GM18873 (cell line): ENCODE measurements around the gene ACVR1C.

Experiments
- ATAC-seq: cut with Tn5 transposase; IDR thresholded peaks from one replicate; pipeline ENCODE4 v1.9.1; 2021; ENCODE audit warnings: mild to moderate bottlenecking, moderate library complexity, moderate number of reproducible peaks; ENCODE audit not compliant: unreplicated experiment, low FRiP score

ACVR1C gene

GRCh38 chr2:157500334-157500733, 128.3 kb downstream of the ACVR1C start:
- no peak for ATAC-seq

- ATAC-seq = no peak
These were observed 130.2 kb downstream of the ACVR1C start for GRCh38 chr2:157498483-157498882.

- peak; percentile 92 for ATAC-seq
These were observed 130.9 kb downstream of the ACVR1C start for GRCh38 chr2:157497638-157498314.

- peak; percentile 94 for ATAC-seq
These were observed 136.4 kb downstream of the ACVR1C start for GRCh38 chr2:157492189-157492773.

GRCh38 chr2:157489983-157490382, 138.7 kb downstream of the ACVR1C start:
- ATAC-seq = no peak

- no peak for ATAC-seq
These were observed 139.8 kb downstream of the ACVR1C start for GRCh38 chr2:157488877-157489276.

- no peak for ATAC-seq
These were observed 140.9 kb downstream of the ACVR1C start for GRCh38 chr2:157487747-157488146.

- ATAC-seq = no peak
These were observed 141.4 kb downstream of the ACVR1C start for GRCh38 chr2:157487271-157487610.

- no peak for ATAC-seq
These were observed 141.9 kb downstream of the ACVR1C start for GRCh38 chr2:157486596-157487270.

GRCh38 chr2:157480182-157480961, 148.3 kb downstream of the ACVR1C start:
- ATAC-seq = peak; percentile 88

GRCh38 chr2:157479081-157480027, 149.3 kb downstream of the ACVR1C start:
- no peak for ATAC-seq

GRCh38 chr2:157477919-157478318, 150.7 kb downstream of the ACVR1C start:
- ATAC-seq = no peak

GRCh38 chr2:157476953-157477709, 151.5 kb downstream of the ACVR1C start:
- ATAC-seq = no peak
